Gastroesophageal sphincter (tissue), 3 donors: ENCODE results near the gene LINC01488.

Experiments
- CTCF ChIP-seq, 4 experiments: fragments of 200-600 bp in 2 of 4; fragments of 450-650 bp in 2 of 4; sonication (generic) in 1 of 4; IDR thresholded peaks; one replicate each; pipeline ENCODE4 v1.5.1; 2017 to 2019; ENCODE audit warnings: antibody characterized with exemption in 4 of 4, mild to moderate bottlenecking in 2 of 4, moderate library complexity in 2 of 4
- EP300 ChIP-seq: sonication (generic); formaldehyde crosslinking; IDR thresholded peaks from one replicate; pipeline ENCODE4 v1.6.1; 2017; ENCODE audit warnings: antibody characterized with exemption, mild to moderate bottlenecking
- POLR2A ChIP-seq, 2 donors: fragments of 450-650 bp; IDR thresholded peaks; one replicate each; pipeline ENCODE4 v1.6.1; 2017; ENCODE audit warnings: antibody characterized with exemption in 2 of 2, mild to moderate bottlenecking in 2 of 2, moderate library complexity in 1 of 2

- no peak for TF ChIP-seq CTCF (IDR thresholded peaks at IDR 0.05)
- no peak for TF ChIP-seq EP300
- no peak for TF ChIP-seq POLR2A (IDR thresholded peaks at IDR 0.05)
These were observed 30.2 kb upstream of the LINC01488 start for GRCh38 chr11:69451289-69451688.
